Activated CD4-positive, CD25-positive, alpha-beta regulatory T cell treated with anti-CD3 and anti-CD28 coated beads, Interleukin-2, amount 50 U/mL, for 16 hours (primary cell): ENCODE results near the gene SPI1.

Source experiments
- DNase-seq: peaks from one replicate; pipeline ENCODE4 v3.0.0-alpha.2; 2020; ENCODE audit warnings: low read depth, low spot score

SPI1 gene

GRCh38 chr11:47388697-47389576, 10.6 kb upstream of the SPI1 start:
- DNase-seq: no peak

GRCh38 chr11:47387944-47388696, 9.8 kb upstream of the SPI1 start:
- DNase-seq: no peak

GRCh38 chr11:47384498-47384897, 6.2 kb upstream of the SPI1 start:
- no peak for DNase-seq

- no peak for DNase-seq
These were observed 4.7 kb upstream of the SPI1 start for GRCh38 chr11:47383071-47383470.

- no peak for DNase-seq
These were observed 1.7 kb upstream of the SPI1 start for GRCh38 chr11:47380078-47380477.

- no peak for DNase-seq
These were observed 970 bp upstream of the SPI1 start for GRCh38 chr11:47379317-47379716.

GRCh38 chr11:47378836-47379170, 456 bp upstream of the SPI1 start:
- no peak for DNase-seq

GRCh38 chr11:47377571-47378009, 757 bp downstream of the SPI1 start:
- no peak for DNase-seq

- no peak for DNase-seq
These were observed 1.6 kb downstream of the SPI1 start for GRCh38 chr11:47376525-47377371.

- no peak for DNase-seq
These were observed 2.2 kb downstream of the SPI1 start for GRCh38 chr11:47376107-47376524.

- DNase-seq: no peak
These were observed 2.7 kb downstream of the SPI1 start for GRCh38 chr11:47375546-47376085.

GRCh38 chr11:47375020-47375419, 3.3 kb downstream of the SPI1 start:
- no peak for DNase-seq

GRCh38 chr11:47374720-47375019, 3.7 kb downstream of the SPI1 start:
- no peak for DNase-seq

GRCh38 chr11:47373876-47374719, 4.2 kb downstream of the SPI1 start:
- DNase-seq: peak; percentile 74

GRCh38 chr11:47372422-47372821, 5.9 kb downstream of the SPI1 start:
- DNase-seq: no peak

- no peak for DNase-seq
These were observed 8.7 kb downstream of the SPI1 start for GRCh38 chr11:47369676-47370075.

- no peak for DNase-seq
These were observed 12.3 kb downstream of the SPI1 start for GRCh38 chr11:47366020-47366490.

- DNase-seq: no peak
These were observed 16.9 kb downstream of the SPI1 start for GRCh38 chr11:47361419-47361818.

- DNase-seq: no peak
These were observed 18.0 kb downstream of the SPI1 start for GRCh38 chr11:47360341-47360740.

GRCh38 chr11:47359586-47359985, 18.8 kb downstream of the SPI1 start:
- no peak for DNase-seq

- no peak for DNase-seq
These were observed 19.2 kb downstream of the SPI1 start for GRCh38 chr11:47359162-47359561.
